B cell (primary cell): ENCODE data around the gene PHC3.

Experiments
- EZH2 ChIP-seq: IDR thresholded peaks from 2 replicates; pipeline ENCODE4 v1.6.1; 2012; ENCODE audit warnings: borderline replicate concordance, low read depth, mild to moderate bottlenecking, moderate library complexity, low read length; ENCODE audit not compliant: insufficient read depth, poor library complexity, severe bottlenecking
- TF ChIP-seq, protein P1 (sequence below): fragments of 200-600 bp; IDR thresholded peaks from one replicate; pipeline ENCODE4 v1.8.0; 2022; ENCODE audit warnings: antibody characterized with exemption, mild to moderate bottlenecking

DNA sequence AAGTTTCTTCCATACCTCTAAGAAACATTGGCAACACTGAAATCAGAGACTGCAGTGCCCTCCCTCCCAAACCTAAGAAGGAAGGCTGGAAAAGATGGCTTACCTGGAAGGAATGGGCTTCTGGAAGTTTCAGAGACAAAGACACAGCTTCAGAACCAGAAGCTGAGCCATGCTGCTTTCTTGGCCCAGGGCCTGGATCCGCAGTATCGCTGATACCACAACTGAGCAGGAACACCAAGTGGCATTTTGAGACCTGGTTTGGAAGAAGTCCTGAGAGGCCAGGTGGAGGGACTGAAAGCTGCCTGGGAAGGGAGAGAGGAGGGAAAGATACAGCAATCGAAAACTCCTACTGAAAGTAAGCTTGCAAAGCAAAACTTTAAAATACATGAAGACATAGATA is 124.0 kb downstream of the PHC3 start:
- TF ChIP-seq, protein P1, sequence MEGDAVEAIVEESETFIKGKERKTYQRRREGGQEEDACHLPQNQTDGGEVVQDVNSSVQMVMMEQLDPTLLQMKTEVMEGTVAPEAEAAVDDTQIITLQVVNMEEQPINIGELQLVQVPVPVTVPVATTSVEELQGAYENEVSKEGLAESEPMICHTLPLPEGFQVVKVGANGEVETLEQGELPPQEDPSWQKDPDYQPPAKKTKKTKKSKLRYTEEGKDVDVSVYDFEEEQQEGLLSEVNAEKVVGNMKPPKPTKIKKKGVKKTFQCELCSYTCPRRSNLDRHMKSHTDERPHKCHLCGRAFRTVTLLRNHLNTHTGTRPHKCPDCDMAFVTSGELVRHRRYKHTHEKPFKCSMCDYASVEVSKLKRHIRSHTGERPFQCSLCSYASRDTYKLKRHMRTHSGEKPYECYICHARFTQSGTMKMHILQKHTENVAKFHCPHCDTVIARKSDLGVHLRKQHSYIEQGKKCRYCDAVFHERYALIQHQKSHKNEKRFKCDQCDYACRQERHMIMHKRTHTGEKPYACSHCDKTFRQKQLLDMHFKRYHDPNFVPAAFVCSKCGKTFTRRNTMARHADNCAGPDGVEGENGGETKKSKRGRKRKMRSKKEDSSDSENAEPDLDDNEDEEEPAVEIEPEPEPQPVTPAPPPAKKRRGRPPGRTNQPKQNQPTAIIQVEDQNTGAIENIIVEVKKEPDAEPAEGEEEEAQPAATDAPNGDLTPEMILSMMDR = no peak
- no peak for TF ChIP-seq EZH2
